NCI-H146 (cell line): Measurements from ENCODE around the gene RBM33.

Experiments used
- DNase-seq: peaks from one replicate; lab custom pipeline; 2025; lab: John Stamatoyannopoulos, UW

The RBM33 gene

GRCh38 chr7:155770241-155770640, 125.8 kb downstream of the RBM33 start:
- no peak for DNase-seq

- DNase-seq = no peak
These were observed 129.1 kb downstream of the RBM33 start for GRCh38 chr7:155773531-155773930.

- DNase-seq = no peak
These were observed 130.5 kb downstream of the RBM33 start for GRCh38 chr7:155774947-155775346.

DNA sequence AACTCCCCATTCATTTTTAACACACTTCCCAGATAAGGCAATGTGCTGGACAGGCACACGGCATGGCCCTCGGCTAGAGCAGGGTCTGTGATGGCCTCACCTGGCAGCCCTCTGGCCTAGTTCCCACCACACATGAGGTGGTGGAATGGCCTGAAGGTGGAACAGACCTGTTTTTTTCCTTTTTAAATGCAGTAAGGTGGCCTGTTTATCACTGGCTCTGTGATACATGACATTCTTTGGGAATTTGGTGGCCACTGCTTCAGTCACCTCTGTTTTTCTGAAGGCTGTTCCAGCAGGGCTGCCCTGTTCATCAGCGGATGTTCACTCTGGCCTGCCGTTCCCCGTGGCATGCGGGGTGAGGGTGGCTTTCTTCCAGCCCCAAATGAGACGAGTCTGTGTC, 131.2 kb downstream of the RBM33 start:
- no peak for DNase-seq

DNA sequence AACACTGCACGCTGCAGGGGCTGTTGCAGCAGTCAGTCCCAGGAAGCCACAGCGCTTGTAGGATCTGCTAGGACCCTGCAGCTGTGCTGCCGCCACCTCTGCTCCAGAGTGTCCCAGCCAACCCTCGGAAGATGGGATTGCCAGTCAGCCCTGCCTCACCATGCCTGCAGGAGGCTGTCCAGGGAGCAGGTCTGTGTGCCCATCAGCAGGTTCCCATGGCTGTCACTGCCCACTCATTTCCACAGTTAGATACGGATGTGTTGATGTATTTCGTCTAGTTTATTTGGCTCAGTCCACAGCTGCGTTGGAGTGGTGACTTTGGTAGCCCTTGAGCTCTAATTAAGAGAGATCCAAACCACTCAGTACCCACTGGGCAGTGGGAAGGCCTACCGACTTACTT, 132.1 kb downstream of the RBM33 start:
- no peak for DNase-seq

GRCh38 chr7:155778349-155778748, 133.9 kb downstream of the RBM33 start:
- no peak for DNase-seq

GRCh38 chr7:155780884-155781283, 136.4 kb downstream of the RBM33 start:
- DNase-seq = no peak

GRCh38 chr7:155781433-155781832, 137.0 kb downstream of the RBM33 start:
- DNase-seq = no peak

GRCh38 chr7:155782466-155782865, 138.0 kb downstream of the RBM33 start:
- DNase-seq = no peak

- DNase-seq = no peak
These were observed 141.1 kb downstream of the RBM33 start for GRCh38 chr7:155785536-155785935.

DNA sequence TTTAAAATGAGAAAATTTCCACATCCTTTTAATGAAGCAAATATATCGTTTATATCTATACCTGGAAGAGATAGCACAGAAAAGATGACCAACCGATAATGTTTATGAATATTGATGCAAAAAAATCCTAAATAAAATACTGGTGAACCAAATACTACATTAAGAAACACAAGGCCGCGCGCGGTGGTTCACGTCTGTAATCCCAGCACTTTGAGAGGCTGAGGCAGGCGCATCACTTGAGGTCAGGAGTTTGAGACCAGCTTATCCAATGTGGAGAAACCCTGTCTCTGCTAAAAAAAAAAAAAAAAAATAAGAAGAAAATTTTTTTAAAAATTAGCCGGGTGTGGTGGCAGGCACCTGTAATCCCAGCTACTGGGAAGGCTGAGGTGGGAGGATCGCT, 142.0 kb downstream of the RBM33 start:
- no peak for DNase-seq

DNA sequence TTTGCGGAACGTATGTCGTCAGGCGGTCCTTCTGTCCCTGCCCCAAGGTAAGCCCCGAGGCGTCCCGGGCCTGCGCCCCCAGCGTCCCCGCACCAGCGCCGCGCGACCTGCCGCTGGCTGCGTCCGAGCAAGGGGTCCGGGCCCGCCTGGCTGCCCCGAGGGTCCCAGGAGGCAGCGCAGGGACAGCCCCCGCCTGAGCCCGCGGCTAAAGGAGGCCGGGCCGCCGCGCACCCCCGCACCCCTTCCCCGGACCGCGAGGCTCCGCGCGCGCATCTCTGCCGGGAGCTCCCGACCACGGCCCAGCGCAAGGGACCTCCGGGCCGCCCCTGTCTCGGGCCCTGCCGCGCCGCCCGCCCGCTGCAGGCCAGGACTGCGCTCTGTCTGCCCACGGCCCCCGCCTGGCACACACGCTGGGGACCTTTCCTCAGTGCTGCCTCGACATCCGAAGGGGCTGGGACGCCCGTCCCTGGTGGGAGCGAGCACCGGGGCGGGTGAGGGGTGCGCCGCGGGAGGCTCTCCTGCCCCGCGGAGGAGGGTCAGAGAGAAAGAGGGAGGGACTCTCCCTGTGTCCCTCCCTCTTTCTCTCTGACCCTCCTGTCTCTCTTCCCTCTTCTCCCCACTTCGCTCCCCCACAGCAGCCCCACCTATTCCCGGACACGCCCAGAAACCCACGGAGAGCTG, 142.8 kb downstream of the RBM33 start:
- no peak for DNase-seq

GRCh38 chr7:155788616-155789000, 144.1 kb downstream of the RBM33 start:
- DNase-seq = no peak

DNA sequence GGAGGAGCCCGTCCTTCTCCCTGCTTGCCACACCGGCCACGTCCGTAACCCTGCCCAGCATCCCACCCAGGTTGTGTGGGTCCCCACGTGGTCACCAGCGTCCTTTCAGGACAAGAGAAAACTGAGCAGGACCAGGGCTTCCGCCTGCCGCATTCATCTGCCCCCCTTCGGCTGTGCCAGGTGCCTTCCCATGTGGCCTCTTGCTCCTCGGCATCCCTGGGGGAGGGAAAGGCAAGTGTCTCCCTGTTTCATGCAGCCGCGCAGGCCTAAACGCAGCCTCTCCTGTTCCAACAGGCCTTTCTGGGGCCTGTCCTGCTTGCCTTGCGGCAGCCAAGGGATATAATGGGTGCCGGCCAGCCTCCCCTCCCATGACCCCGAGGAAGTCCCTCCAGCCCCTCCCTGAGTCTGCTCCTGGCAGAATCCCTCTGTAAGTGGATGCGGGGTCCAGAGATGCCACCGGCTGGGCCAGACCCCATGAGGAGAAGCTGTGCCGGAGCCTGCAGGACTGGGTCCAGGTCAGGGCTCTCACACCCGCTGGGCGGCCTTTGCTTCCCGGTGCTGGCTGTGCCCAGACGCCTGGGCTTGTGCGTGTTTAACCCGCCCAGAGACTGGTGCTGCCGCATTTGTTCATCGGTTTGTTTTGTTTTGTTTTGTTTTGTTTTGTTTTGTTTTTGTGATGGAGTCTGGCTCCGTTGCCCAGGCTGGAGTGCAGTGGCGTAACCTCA, 144.7 kb downstream of the RBM33 start:
- DNase-seq = no peak

DNA sequence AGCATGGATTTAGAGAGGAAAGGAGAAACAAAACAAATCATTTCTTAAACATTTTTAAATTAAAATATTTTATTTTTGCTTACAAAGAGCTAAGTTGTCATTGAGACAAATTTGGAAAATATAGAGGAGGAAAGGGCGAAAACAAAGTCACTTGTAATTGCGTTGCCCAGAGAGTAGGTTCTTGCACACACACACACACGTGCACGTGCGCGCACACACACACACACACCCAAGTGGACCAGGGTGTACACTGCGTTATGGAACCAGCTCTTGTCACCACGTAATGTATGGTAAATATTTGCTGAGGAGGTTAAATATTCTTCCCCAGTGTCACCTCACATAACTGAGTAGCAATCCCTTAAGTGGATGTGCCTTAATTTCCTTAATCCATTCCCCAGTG, 146.2 kb downstream of the RBM33 start:
- no peak for DNase-seq

- DNase-seq = no peak
These were observed 146.8 kb downstream of the RBM33 start for GRCh38 chr7:155791214-155791737.

- no peak for DNase-seq
These were observed 147.4 kb downstream of the RBM33 start for GRCh38 chr7:155791836-155792235.

DNA sequence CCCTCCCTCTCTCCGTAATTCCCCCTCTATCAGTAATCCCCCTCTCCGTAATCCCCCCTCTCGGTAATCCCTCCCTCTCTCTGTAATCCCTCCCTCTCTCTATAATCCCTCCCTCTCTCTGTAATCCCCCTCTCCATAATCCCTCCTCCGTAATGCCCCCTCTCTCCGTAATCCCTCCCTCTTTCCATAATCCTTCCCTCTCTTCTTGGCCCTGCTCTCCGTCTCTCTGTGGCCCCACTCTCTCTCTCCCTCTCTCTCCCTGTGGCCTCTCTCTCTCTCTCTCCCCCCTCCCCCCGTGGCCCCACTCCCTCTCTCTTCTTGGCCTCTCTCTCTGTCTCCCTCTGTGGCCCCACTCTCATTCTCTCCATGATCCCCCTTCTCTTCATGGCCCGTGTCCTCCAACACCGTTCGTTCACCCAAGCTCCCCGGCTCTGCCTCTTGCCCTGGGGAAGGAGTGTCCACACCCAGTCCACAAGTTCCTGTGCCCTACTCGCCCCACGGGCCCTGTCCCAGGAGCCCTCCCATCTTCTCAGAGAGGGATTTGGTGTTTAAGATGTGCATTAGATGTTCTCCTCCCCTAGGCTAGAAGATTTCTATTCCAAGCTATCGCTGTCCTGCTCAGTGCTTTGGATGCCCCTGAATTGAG, 148.0 kb downstream of the RBM33 start:
- DNase-seq = no peak

- no peak for DNase-seq
These were observed 148.6 kb downstream of the RBM33 start for GRCh38 chr7:155792999-155793560.

GRCh38 chr7:155793720-155794119, 149.3 kb downstream of the RBM33 start:
- DNase-seq = no peak

GRCh38 chr7:155794196-155794595, 149.7 kb downstream of the RBM33 start:
- no peak for DNase-seq

DNA sequence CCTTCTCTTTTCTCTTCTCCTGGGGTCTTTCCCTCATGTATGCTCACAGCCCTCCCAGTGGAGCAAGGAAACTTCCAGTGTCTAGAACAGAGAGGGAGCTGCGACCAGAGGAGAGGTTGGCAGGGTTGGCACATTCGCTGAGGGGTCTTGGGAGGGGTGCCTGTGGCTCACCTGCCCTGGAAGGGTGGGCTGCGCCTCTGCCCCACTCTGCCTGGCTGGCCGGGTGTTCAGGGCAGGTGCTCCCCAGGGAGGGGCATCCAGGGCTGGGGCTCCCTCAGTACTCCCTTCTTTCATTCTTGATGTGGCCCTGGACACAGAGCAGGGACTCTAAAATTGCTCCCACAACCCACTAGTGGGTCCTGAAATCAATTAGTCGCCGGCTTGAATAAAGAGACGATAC, 150.9 kb downstream of the RBM33 start:
- no peak for DNase-seq

DNA sequence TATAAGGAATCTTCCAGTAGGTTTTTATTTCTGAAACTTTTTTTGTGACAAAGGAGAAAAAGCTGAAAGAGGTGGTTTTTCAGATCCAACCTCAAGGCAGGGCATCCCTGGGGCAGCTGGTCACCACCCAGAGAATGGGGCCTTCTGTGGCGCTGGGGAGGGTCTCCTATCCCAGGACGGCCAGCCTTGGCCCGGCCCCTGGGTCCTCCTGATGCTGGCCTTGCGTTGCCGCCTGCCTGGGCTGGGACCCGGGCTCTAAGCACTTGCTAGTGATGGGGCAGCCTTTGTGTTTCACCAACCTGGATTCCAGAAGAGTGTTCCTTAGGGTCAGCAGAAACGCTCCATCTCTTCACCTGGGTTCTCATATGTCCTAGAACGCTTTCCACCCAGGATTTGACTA, 151.5 kb downstream of the RBM33 start:
- no peak for DNase-seq
